ENCODE results near the gene PCSK6.

Gene PCSK6

DNA sequence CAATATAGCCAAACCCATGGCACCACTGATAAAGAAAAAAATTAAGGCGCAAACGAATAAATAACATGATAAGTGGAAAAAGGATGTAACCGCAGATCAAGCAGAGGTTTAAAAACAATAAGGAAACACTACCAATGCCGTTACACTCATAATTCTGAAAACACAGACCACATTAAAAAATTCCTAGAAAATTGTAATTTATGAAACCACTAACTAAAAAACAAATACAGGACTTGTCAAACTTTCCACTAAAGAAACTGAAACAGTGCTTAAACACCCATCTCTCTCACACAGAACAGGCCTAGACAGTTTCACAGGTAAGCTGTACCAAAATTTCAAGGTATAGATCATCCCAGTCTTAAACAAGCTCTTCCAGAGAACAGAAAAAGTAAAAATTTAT, 28.4 kb downstream of the PCSK6 start:
- Histone ChIP-seq H3K27me3 (replicated peaks; ENCODE audit: control insufficient read depth, insufficient read depth, low read length) (no peaks in the 10 kb centered on the region; the same call in 1 of the 2 replicates), H3K36me3 (ENCODE audit: control insufficient read depth, insufficient read depth, low read length) (no peaks in the 10 kb centered on the region), H3K4me3 (replicated peaks; ENCODE audit: low read depth, low read length) (no peak overlapping the region)
- no peak for DNase-seq (ENCODE audit: extremely low read depth, insufficient read length)
- TF ChIP-seq, protein P1, sequence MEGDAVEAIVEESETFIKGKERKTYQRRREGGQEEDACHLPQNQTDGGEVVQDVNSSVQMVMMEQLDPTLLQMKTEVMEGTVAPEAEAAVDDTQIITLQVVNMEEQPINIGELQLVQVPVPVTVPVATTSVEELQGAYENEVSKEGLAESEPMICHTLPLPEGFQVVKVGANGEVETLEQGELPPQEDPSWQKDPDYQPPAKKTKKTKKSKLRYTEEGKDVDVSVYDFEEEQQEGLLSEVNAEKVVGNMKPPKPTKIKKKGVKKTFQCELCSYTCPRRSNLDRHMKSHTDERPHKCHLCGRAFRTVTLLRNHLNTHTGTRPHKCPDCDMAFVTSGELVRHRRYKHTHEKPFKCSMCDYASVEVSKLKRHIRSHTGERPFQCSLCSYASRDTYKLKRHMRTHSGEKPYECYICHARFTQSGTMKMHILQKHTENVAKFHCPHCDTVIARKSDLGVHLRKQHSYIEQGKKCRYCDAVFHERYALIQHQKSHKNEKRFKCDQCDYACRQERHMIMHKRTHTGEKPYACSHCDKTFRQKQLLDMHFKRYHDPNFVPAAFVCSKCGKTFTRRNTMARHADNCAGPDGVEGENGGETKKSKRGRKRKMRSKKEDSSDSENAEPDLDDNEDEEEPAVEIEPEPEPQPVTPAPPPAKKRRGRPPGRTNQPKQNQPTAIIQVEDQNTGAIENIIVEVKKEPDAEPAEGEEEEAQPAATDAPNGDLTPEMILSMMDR (IDR thresholded peaks at IDR 0.05; ENCODE audit: insufficient read depth, low read length, poor library complexity, severe bottlenecking), result no peak

DNA sequence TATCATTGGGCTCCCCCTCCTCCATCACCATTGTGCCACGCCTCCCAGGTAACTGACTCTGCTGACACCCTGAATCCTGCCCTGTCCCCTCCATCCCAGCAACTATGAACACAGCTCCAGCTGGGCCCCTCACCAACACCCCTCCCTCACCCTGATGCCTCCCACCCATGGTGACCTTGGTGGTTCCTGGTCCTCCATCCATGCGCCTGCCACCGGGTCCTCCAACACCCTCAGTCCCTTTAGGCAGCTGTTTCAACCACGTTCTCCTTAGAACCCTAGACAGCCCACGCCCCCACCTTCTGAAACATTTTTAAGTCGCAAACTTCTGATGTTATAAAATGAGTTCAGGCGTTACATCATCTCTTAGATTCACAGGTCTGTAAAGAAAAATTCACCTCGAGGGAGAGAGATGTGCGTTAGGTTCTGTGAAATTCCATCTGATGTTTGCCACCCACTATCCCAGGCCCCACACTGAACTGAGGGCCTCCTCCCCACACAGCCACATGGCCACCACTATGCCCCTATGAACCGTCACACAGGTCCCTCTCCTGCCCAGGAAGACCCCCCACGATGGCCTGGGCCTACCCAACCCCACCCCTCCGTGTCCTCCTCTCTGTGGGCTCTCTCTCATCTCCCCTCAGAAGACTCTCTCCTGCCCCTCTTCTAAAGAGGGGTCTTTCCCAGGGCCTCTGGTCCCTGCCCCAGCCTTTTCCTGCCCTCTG, 29.8 kb downstream of the PCSK6 start:
- DNase-seq (ENCODE audit: extremely low read depth, insufficient read length), result no peak
- TF ChIP-seq, protein P1 (IDR thresholded peaks at IDR 0.05; ENCODE audit: insufficient read depth, low read length, poor library complexity, severe bottlenecking), result no peak
- H3K27me3 ChIP-seq (replicated peaks; ENCODE audit: control insufficient read depth, insufficient read depth, low read length), result no peaks in the 10 kb centered on the region

DNA sequence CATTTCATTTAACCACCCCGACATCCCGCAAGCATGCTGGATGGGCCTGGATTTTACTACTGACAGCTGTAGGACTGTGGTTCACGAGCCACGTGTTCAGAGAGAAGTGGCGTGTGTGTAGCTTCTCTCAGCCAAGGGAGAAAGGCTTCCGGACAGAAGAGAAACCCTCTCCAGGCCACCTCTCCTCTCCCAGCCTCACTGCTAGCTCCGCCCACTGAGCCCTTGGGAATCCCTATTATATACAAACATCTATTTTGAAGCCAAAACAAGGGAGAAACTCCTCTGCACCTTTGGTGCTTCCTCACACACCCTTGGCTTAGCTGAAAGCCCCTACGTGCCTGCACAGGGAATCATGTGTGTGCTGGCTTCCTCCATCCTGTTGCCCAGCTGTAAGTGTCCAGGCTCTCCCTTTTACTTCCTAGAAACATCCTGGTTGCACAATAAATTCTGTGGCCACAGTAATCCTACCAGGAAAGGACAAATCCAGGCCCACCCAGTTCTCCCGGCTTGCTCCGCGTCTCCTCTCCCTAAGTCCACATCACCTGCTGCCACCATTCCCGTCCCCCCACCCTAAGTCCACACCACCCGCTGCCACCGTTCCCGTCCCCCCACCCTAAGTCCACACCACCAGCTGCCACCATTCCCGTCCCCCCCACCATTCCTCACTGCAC, 30.5 kb downstream of the PCSK6 start:
- no peak for DNase-seq (ENCODE audit: extremely low read depth, insufficient read length)
- H3K4me3 ChIP-seq (replicated peaks; ENCODE audit: low read depth, low read length), result no peak overlapping the region
- H3K27me3 ChIP-seq (replicated peaks; ENCODE audit: control insufficient read depth, insufficient read depth, low read length), result no peaks in the 10 kb centered on the region
- no peaks in the 10 kb centered on the region for H3K36me3 ChIP-seq (ENCODE audit: control insufficient read depth, insufficient read depth, low read length)
- TF ChIP-seq, protein P1 (IDR thresholded peaks at IDR 0.05; ENCODE audit: insufficient read depth, low read length, poor library complexity, severe bottlenecking), result no peak

More for the DNA sequence above, 29.8 kb downstream of the PCSK6 start:
- Histone ChIP-seq H3K4me3 (replicated peaks; ENCODE audit: low read depth, low read length) (no peak overlapping the region), H3K36me3 (ENCODE audit: control insufficient read depth, insufficient read depth, low read length) (no peaks in the 10 kb centered on the region)

DNA sequence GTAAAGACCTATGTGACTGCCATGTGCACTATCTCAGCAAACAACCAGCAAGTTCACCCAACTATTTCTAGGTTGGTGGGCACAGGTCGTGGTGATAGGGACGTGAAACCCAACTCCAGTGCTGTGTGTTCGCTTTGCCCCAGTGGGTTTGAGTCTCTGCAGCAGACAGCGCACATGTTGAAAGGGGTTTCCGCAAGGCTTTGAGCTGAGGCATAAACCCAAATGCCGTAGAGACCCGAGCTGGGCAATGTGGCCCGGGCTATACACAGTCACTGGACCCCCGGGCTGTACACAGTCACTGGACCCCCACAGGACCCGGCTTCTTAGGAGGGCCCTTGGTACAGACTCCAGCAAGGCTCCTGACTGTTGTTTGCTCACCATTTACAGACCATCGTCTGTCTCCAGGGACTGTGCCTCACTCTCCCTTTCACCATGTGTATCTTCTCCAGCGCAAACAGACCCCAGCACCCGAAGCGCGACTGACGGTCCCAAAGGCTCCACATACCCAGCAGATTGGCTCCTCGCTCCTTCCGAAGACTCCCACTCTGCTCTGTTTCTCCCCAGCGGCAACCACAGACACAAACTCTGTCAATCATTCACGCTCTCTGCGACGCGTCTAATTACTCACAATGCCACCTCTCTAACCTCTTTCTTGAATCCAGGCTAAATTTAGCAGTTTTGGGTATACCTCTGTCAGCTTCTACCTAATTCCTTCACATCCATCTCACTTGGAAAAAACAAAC, 31.2 kb downstream of the PCSK6 start:
- Histone ChIP-seq H3K27me3 (replicated peaks; ENCODE audit: control insufficient read depth, insufficient read depth, low read length) (no peaks in the 10 kb centered on the region), H3K36me3 (ENCODE audit: control insufficient read depth, insufficient read depth, low read length) (no peaks in the 10 kb centered on the region), H3K4me3 (replicated peaks; ENCODE audit: low read depth, low read length) (no peak overlapping the region)
- DNase-seq (ENCODE audit: extremely low read depth, insufficient read length), result no peak
- TF ChIP-seq, protein P1 (IDR thresholded peaks at IDR 0.05; ENCODE audit: insufficient read depth, low read length, poor library complexity, severe bottlenecking), result no peak

DNA sequence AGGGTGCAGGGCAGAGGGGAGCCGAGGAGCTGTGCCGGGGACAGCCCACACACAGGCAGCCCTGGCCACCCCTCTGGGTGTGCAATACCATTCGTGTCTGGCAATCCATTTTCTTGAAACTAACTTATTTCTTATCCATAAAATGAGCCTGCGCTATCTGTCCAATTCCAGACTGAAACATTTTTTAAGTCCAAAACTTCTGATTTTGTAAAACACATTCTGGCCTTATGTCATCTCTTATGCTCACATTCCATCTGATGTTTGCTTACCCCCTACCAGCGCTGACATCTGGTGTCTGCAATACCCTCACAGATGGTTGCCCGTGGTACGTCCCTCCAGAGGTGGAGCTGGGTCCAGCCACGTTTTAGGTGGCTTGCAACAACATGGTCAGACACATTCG, 31.8 kb downstream of the PCSK6 start:
- no peak for DNase-seq (ENCODE audit: extremely low read depth, insufficient read length)
- Histone ChIP-seq H3K36me3 (ENCODE audit: control insufficient read depth, insufficient read depth, low read length) (no peaks in the 10 kb centered on the region), H3K27me3 (replicated peaks; ENCODE audit: control insufficient read depth, insufficient read depth, low read length) (no peaks in the 10 kb centered on the region), H3K4me3 (replicated peaks; ENCODE audit: low read depth, low read length) (no peak overlapping the region)
- TF ChIP-seq, protein P1 (IDR thresholded peaks at IDR 0.05; ENCODE audit: insufficient read depth, low read length, poor library complexity, severe bottlenecking), result no peak

Measured in GM06990 (cell line).